Ovary (tissue), 9 donors: Measurements from ENCODE around the gene RFX3. TPM values are rescaled to one million over a fixed set of nuclear protein-coding genes. Genes with fewer than 3 reads are reported as not detected.

Experiments used
- DNase-seq, 5 donors: peaks; one replicate each; pipeline ENCODE4 v3.0.0-alpha.2; 2019 to 2020
- H3K27ac ChIP-seq, 2 donors: fragments of 200-600 bp; one replicate each; pipeline versions ENCODE4 v1.5.1 to v1.8.0; 2019 to 2022
- H3K27me3 ChIP-seq: fragments of 200-600 bp; one replicate; pipeline ENCODE4 v1.8.0; 2022
- H3K36me3 ChIP-seq: fragments of 200-600 bp; sonication (generic); one replicate; pipeline ENCODE4 v1.5.1; 2019
- H3K4me1 ChIP-seq: one replicate; pipeline ENCODE4 v1.8.1; 2013; ENCODE audit warnings: mild to moderate bottlenecking, moderate library complexity; ENCODE audit not compliant: insufficient read depth
- H3K4me3 ChIP-seq: fragments of 200-600 bp; sonication (generic); one replicate; pipeline ENCODE4 v1.5.1; 2017
- H3K9me3 ChIP-seq, 2 donors: fragments of 200-600 bp in 1 of 2; sonication (generic) in 1 of 2; one replicate each; pipeline versions ENCODE4 v1.5.1 to v1.8.1; 2013 to 2019; ENCODE audit warnings: mild to moderate bottlenecking in 1 of 2, moderate library complexity in 1 of 2
- CTCF ChIP-seq, 3 donors: fragments of 450-650 bp in 2 of 3; fragments of 200-600 bp in 1 of 3; IDR thresholded peaks; one replicate each; pipeline versions ENCODE4 v1.5.1 to v1.8.0; 2016 to 2022; ENCODE audit warnings: antibody characterized with exemption in 3 of 3, mild to moderate bottlenecking in 1 of 3
- EP300 ChIP-seq: sonication (generic); formaldehyde crosslinking; IDR thresholded peaks from one replicate; pipeline ENCODE4 v1.6.1; 2017; ENCODE audit warnings: antibody characterized with exemption
- POLR2A ChIP-seq: fragments of 450-650 bp; IDR thresholded peaks from one replicate; pipeline ENCODE4 v1.6.1; 2017; ENCODE audit warnings: antibody characterized with exemption, mild to moderate bottlenecking, moderate library complexity
- WGBS, 3 donors: extraction: QIAGEN DNeasy Blood & Tissue Kit in 1 of 3; methylation state at CpG; one replicate each; pipeline versions ENCODE4 v1.1.5 to v1.1.7; 2013 to 2017; 5-methylcytosine and 5-hydroxymethylcytosine counted together
- intact Hi-C, 4 donors: fragments of 100-400 bp; cut with DNase I; formaldehyde crosslinking; loops; one replicate each; pipeline versions ENCODE4 v1.11.0 to v1.15.1; 2022 to 2023
- polyA plus RNA-seq, 2 donors: library from polyadenylated mRNA; stranded (reverse); fragments of 200-250 nt in 1 of 2; fragments of 350-450 nt in 1 of 2; fragmentation: Illumina TruSeq in 1 of 2; extraction: RNeasy Lipid Tissue Mini Kit (QIAGEN cat#74804) in 1 of 2; gene quantifications; one replicate each; pipeline ENCODE4 v1.2.3, GENCODE V29; 2013 to 2014
- total RNA-seq, 7 donors: library from RNA; depleted of rRNA in 2 of 7; stranded (reverse); fragments of >200 nt in 2 of 7; fragmentation: NEBNext Ultra II Directional in 3 of 7; extraction: Animal tissue kit (Norgen Biotek cat#: 25700) in 3 of 7; gene quantifications; one replicate each; pipeline versions ENCODE4 v1.1.0 to v1.2.4, GENCODE V29; 2016 to 2023
- donor health status: DM: no; HTN: no; CAD: no; lungs with moderate emphysema.
- donor health status: DM: no; HTN: no; CAD: no.
- donor health status: Bipolar disorder and iron deficiency.
- donor health status: DM: yes; HTN: yes; CAD: no.
- donor health status: DM: no; HTN: no; CAD: no.
- donor health status: DM: yes; HTN: yes; CAD: no.

The RFX3 gene
- total and polyA plus RNA-seq, 9 donors, result 2.6 to 22.7 (median 15.4) TPM

GRCh38 chr9:3277200-3277599, 248.6 kb downstream of the RFX3 start:
- no peak for DNase-seq
- no peak overlapping the region for H3K4me3 ChIP-seq
- intact Hi-C loops, result no loop called here
- no peak overlapping the region for H3K27ac ChIP-seq
- TF ChIP-seq CTCF (IDR thresholded peaks at IDR 0.05) (no peak), EP300 (no peak), POLR2A (no peak)
- H3K4me1 ChIP-seq, result no peaks in the 10 kb centered on the region
- WGBS, 3 donors, result 91 to 97% (median 96%) methylated on average over 2 of the region's 2 CpGs
- no peaks in the 10 kb centered on the region for H3K27me3 ChIP-seq
- no peaks in the 10 kb centered on the region for H3K36me3 ChIP-seq
- H3K9me3 ChIP-seq, result no peaks in the 10 kb centered on the region

GRCh38 chr9:3271581-3271980, 254.2 kb downstream of the RFX3 start:
- 98 to 100% (median 99%) methylated on average over 2 of the region's 2 CpGs for WGBS, 3 donors
- Histone ChIP-seq H3K27me3 (no peaks in the 10 kb centered on the region), H3K36me3 (no peaks in the 10 kb centered on the region), H3K4me1 (no peaks in the 10 kb centered on the region), H3K27ac (no peak overlapping the region), H3K4me3 (no peak overlapping the region), H3K9me3 (no peaks in the 10 kb centered on the region)
- TF ChIP-seq EP300, result no peak
- no peak for TF ChIP-seq POLR2A
- no peak for TF ChIP-seq CTCF (IDR thresholded peaks at IDR 0.05)
- intact Hi-C loops, result no loop called here
- no peak for DNase-seq

- TF ChIP-seq CTCF (IDR thresholded peaks at IDR 0.05) (no peak), EP300 (no peak), POLR2A (no peak)
- Histone ChIP-seq H3K27me3 (no peaks in the 10 kb centered on the region), H3K4me1 (no peaks in the 10 kb centered on the region), H3K9me3 (no peaks in the 10 kb centered on the region), H3K36me3 (no peaks in the 10 kb centered on the region), H3K27ac (no peak overlapping the region), H3K4me3 (no peak overlapping the region)
- intact Hi-C loops, result no loop called here
- WGBS, 3 donors, result 98 to 99% (median 98%) methylated on average over 1 of the region's 1 CpG
- DNase-seq, result no peak
Measured at GRCh38 chr9:3271157-3271556, 254.6 kb downstream of the RFX3 start.

- intact Hi-C loops, result no loop called here
- Histone ChIP-seq H3K27ac (no peak overlapping the region), H3K4me1 (no peaks in the 10 kb centered on the region), H3K27me3 (no peaks in the 10 kb centered on the region), H3K4me3 (no peak overlapping the region), H3K36me3 (no peaks in the 10 kb centered on the region), H3K9me3 (no peaks in the 10 kb centered on the region)
- 95 to 100% (median 98%) methylated on average over 1 of the region's 1 CpG for WGBS, 3 donors
- DNase-seq, result no peak
- TF ChIP-seq EP300, result no peak
- no peak for TF ChIP-seq POLR2A
- TF ChIP-seq CTCF (IDR thresholded peaks at IDR 0.05), result no peak
Measured at GRCh38 chr9:3268223-3268622, 257.6 kb downstream of the RFX3 start.

GRCh38 chr9:3263698-3264097, 262.1 kb downstream of the RFX3 start:
- no peak for TF ChIP-seq POLR2A
- no peak for TF ChIP-seq EP300
- no peak for TF ChIP-seq CTCF (IDR thresholded peaks at IDR 0.05)
- Histone ChIP-seq H3K27me3 (no peaks in the 10 kb centered on the region), H3K36me3 (no peaks in the 10 kb centered on the region), H3K9me3 (no peaks in the 10 kb centered on the region), H3K27ac (no peak overlapping the region), H3K4me3 (no peak overlapping the region), H3K4me1 (no peaks in the 10 kb centered on the region)
- DNase-seq, result no peak
- intact Hi-C loops, result no loop called here
- WGBS, 3 donors, result 95 to 100% (median 96%) methylated on average over 3 of the region's 3 CpGs
